ENCODE measurements around the gene LHFPL3.

- TF ChIP-seq CTCF (IDR thresholded peaks at IDR 0.05; ENCODE audit: borderline replicate concordance, extremely low read depth, low read length, poor library complexity, severe bottlenecking): peak; percentile 93
- no peak for TF ChIP-seq EZH2 (IDR thresholded peaks at IDR 0.05; ENCODE audit: borderline replicate concordance, low read depth, low read length, severe bottlenecking)
These were observed 555.5 kb downstream of the LHFPL3 start for GRCh38 chr7:104883718-104884452.
